Head of caudate nucleus (tissue), 42 donors: ENCODE measurements around the gene DTX2.
"Not testable (repeated sequence)": the region's sequence is repeated elsewhere in the genome, so short reads cannot be mapped to it uniquely, and the experiment has no call there.

Source experiments
- DNase-seq, 42 donors: peaks; one replicate each; pipeline versions ENCODE4 v3.0.0 to v3.0.0-alpha.2; 2020 to 2021; ENCODE audit warnings: mixed read lengths in 7 of 42
- intact Hi-C: fragments of 100-400 bp; cut with DNase I; formaldehyde crosslinking; loops from one replicate; pipeline ENCODE4 v1.15.0; 2022

DTX2 gene

GRCh38 chr7:76483081-76483480, 21.6 kb downstream of the DTX2 start:
- intact Hi-C loops, DNase-seq: not testable (repeated sequence)

- DNase-seq, intact Hi-C loops: not testable (repeated sequence)
Observed at GRCh38 chr7:76484456-76484855, 22.9 kb downstream of the DTX2 start.

DNA sequence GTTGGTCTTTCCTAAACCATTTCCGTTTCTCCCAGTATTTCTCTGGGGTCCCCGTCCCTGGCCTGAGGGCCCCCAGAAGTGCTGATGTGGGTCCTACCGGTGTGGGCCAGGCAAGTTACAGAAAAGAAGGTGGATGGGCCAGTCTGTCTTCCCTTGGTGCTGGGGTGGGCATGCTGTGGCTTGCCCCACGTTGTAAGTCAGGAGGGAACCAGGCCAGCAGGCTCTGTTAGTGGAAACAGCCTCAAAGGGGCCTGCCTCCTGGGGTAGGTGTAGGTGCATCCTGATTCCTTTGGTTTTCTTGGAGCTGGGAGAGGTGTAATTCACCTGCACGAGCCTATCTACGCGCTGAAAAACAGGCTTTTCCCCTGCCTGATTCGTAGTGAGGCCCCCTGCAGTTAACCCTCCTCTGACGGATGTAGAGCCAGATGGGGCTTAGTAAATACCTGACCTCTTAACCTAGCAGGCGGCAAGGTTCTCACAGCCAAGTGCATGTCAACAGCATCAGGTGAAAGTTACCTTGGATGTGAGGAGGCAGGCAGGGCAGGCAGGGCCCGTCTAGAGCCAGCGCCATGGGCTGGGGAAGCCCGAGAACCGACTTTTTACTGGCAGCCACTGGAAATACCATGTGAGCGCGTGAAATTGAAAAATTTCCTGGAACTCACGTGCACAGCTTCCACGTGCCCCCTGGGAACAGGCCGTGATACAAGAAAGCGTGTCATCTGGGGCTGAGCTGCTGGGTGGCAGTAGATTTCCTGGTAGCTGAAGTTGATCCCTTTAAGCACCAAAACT, 24.5 kb downstream of the DTX2 start:
- intact Hi-C loops, DNase-seq: not testable (repeated sequence)

GRCh38 chr7:76486618-76487017, 25.1 kb downstream of the DTX2 start:
- peak in 3 of 42 donors; percentile 8 to 33 (median 17) for DNase-seq
- intact Hi-C loops, result not testable (repeated sequence)

DNA sequence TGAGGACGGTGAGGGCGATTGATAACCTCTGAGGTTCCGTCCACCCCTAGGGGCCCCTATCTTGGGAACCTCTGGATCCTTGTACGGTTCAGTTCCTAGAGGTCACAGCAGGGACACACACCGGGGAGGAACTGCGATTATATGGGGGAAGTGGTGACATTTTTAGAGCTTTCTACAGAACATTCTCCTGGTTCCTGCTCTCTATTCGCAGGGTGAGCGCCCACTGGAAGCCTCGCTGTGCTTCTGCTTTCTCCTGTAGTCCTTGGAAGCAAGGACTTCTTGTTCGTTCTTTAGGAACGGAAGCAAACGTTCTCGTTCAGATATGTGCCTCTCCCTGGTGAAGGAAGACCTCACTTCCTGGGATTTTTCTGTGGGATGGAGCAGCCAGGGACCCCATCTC, 26.5 kb downstream of the DTX2 start:
- DNase-seq, result peak in 6 of 42 donors; percentile 21 to 62 (median 28)
- intact Hi-C loops, result not testable (repeated sequence)

GRCh38 chr7:76492139-76492538, 30.6 kb downstream of the DTX2 start:
- DNase-seq, intact Hi-C loops: not testable (repeated sequence)

DNA sequence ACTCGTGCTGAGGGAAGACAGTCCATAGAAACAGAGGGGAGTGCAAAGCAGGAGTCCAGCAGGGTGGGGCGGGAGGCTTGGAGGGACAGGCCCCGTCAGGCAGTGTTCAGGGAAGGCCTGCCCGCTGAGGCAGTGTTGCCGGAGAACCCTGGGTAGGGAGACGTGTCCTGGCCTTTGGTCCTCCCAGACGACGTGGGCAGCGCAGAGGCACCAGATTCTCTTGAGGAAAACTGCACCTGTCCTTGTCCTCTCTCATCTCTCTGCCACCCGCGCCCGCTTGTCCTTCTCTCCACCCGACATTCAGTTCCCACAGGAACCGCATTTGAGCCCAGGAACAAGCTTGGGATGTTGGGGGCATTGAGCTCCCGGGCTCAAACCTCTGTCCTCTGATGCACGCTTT, 34.2 kb downstream of the DTX2 start:
- DNase-seq, intact Hi-C loops: not testable (repeated sequence)

GRCh38 chr7:76497918-76498582, 36.5 kb downstream of the DTX2 start:
- intact Hi-C loops, DNase-seq: not testable (repeated sequence)

- intact Hi-C loops, DNase-seq: not testable (repeated sequence)
Observed at GRCh38 chr7:76498583-76499200, 37.2 kb downstream of the DTX2 start.

- DNase-seq, intact Hi-C loops: not testable (repeated sequence)
Observed at GRCh38 chr7:76499201-76499923, 37.9 kb downstream of the DTX2 start.

GRCh38 chr7:76499924-76500241, 38.4 kb downstream of the DTX2 start:
- intact Hi-C loops, result not testable (repeated sequence)

GRCh38 chr7:76502224-76502623, 40.7 kb downstream of the DTX2 start:
- intact Hi-C loops, DNase-seq: not testable (repeated sequence)

More at GRCh38 chr7:76499924-76500241, 38.4 kb downstream of the DTX2 start:
- not testable (repeated sequence) for DNase-seq

- intact Hi-C loops, DNase-seq: not testable (repeated sequence)
Observed at GRCh38 chr7:76502836-76503235, 41.3 kb downstream of the DTX2 start.

DNA sequence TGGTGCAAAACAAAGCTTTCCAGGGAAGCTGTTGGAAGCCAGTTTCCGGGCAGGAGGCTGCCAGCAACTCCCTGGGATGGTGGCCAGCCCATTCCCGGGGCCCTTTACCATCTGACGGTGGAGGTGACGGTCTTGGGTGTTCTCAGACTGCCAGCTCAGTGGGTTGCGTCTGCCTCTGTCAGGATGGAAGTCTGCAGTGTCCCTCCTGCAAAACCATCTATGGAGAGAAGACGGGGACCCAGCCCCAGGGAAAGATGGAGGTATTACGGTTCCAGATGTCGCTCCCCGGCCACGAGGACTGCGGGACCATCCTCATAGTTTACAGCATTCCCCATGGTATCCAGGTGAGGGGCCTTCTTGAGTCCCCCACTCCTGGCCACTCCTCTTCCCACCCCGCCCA, 41.7 kb downstream of the DTX2 start:
- DNase-seq, intact Hi-C loops: not testable (repeated sequence)

- intact Hi-C loops, result not testable (repeated sequence)
Observed at GRCh38 chr7:76504351-76505167, 43.0 kb downstream of the DTX2 start.

DNA sequence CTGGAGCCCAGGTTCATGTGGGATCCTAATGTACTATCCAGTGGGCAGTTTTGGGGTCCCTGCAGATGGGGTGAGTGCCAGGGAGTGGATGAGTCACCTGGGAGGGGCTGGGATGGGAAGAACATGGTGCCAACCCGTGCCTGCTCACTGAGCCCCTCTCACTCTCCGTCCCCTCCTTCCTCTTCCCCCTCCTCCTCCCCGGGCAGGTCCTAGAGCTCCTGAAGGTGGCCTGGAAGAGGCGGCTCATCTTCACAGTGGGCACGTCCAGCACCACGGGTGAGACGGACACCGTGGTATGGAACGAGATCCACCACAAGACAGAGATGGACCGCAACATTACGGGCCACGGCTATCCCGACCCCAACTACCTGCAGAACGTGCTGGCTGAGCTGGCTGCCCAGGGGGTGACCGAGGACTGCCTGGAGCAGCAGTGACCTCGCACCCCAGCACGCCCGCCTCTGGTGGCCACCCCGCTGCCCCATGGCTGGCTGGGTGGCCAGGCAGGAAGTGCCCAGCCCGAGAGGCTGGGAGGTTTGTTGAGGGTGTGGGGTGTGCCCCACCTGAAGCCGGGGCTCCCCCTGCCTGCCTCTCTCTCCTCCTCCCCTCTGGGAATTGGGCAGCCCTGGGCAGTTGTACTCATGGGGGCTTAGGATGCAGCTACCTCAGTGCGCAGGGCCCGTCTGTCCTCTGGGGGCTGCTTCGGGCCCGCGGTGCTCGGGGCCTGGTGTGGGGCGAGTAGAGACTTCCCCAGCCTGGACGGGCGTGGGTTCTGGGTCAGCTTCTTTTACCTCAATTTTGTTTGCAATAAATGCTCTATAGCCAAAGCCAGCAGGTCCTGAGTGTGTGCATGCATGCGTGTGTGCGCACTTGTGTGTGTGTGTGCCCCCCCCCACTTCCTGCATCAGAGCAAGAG, 43.9 kb downstream of the DTX2 start:
- intact Hi-C loops, result no loop called here
- DNase-seq, result no peak

More at GRCh38 chr7:76504351-76505167, 43.0 kb downstream of the DTX2 start:
- DNase-seq, result not testable (repeated sequence)

DNA sequence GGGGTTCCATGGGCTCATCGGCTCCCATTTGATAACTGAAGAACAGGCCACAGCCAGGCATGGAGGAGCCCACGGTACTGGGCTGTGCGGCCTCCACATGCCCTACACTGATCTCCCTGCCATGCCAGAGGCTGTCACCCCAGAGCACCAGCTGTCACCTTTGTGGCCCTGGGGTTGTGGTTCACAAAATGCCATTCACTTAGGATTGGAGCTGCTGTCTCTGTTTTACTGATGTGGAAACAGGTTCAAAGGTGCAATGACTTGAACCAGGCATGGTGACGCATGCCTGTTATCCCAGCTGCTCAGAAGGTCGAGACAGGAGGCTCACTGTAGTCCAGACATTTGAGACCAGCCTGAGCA, 44.6 kb downstream of the DTX2 start:
- intact Hi-C loops, result no loop called here
- no peak for DNase-seq
